ENCODE data around the gene DBI.
"Not testable (repeated sequence)": the region's sequence is repeated elsewhere in the genome, so short reads cannot be mapped to it uniquely, and the experiment has no call there.

The DBI gene

DNA sequence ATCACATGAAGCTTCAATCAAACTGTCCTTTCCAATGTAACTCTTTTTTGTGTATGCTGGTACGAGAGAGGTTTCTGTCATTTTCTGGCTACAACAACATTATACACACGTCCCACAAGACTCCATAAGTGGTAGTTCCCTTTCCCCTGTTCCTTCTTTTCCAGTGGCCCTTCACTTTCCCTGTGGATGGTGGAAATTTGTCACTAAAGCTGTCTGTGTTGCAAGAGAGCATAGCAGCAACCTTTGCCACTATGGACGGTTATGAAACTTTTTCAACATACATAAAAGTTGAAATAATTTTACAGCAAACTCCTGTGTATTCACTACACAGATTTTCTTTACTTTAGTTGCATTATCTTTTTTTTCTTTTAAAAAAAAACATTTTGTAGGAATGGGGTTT is 18.7 kb downstream of the DBI start:
- Mint-ChIP-seq H3K27me3 (peaks cover 58% of the 10 kb centered on the region), H3K36me3 (ENCODE audit: insufficient read depth) (peaks cover 2% of the 10 kb centered on the region), H3K4me3 (no peak overlapping the region), H3K9me3 (no peaks in the 10 kb centered on the region), H3K27ac (ENCODE audit: low read depth) (no peak overlapping the region), H3K4me1 (peaks cover 4% of the 10 kb centered on the region)
- no peak for DNase-seq (ENCODE audit: low spot score in 2 of 2)
- ATAC-seq (replicated peaks; ENCODE audit: extremely low read depth, poor library complexity, severe bottlenecking) = no peak

DNA sequence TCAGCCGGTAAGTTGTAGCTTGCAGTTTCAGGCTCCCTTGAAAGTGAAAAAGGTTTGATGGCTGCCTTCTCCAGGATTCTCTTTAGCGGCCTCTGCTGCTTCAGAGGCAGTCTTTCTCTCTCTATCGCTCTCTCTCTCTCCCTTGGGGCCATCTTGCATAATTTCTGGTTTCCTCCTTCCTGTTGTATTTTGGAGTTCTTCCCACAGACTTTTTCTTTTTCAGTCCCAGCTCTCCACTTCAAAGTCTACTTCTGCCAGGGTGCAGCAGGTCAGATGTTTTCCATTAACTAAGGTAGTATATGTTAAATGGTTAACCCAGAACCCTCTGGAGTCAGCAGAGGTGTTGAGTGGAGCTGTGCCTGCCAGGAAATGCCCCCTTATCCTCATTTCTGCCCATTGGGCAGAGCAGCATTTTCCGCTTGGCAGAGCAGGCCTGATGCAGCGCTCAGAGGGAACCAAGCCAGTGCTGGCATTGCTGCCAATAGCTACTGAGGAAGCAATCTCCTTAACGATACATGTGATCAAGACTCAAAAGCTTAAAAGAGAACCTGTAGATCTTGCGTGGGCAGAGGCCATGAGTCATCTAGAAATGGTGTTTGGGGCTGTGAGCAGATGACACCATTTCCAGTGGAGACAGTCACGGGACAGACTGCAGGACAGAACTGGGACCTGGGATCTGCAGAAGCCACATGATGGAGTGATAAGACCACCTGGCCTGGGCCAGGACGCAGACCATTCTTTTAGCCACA is 20.8 kb downstream of the DBI start:
- H3K4me3 Mint-ChIP-seq = no peak overlapping the region
- H3K4me1 Mint-ChIP-seq = peaks cover 4% of the 10 kb centered on the region
- no peaks in the 10 kb centered on the region for H3K9me3 Mint-ChIP-seq
- DNase-seq (ENCODE audit: low spot score in 2 of 2) = no peak
- no peak for ATAC-seq (replicated peaks; ENCODE audit: extremely low read depth, poor library complexity, severe bottlenecking)
- peak overlapping the region; percentile 13 for H3K27ac Mint-ChIP-seq (ENCODE audit: low read depth)
- H3K36me3 Mint-ChIP-seq (ENCODE audit: insufficient read depth) = peaks cover 2% of the 10 kb centered on the region
- H3K27me3 Mint-ChIP-seq = peaks cover 58% of the 10 kb centered on the region

DNA sequence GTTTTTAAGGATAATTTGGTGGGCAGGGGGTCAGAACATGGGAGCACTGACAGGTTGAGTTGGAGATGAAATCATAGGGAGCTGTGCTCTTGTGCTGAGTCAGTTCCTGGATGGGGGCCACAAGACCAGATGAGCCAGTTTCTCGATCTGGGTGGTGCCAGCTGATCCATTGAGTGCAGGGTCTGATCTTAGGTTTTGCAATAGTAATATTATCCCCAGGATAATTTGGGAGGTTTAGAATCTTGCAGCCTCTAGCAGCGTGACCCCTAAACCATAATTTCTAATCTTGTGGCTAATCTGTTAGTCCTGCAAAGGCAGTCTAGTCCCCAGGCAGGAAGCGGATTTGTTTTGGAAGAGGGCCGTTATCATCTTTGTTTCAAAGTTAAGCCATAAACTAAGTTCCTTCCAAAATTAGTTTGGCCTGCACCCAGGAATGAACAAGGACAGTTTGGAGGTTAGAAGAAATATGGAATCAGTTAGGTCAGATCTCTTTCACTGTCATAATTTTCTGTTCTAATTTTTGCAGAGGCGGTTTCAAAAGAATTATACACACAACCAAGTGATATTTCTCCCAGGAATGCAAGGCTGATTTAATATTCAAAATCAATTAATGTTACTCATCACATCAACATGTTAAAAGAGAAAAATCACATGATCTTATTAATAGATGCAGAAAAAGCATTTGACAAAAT is 23.0 kb downstream of the DBI start:
- peaks cover 4% of the 10 kb centered on the region for H3K4me1 Mint-ChIP-seq
- H3K27ac Mint-ChIP-seq (ENCODE audit: low read depth) = no peak overlapping the region
- no peak for DNase-seq (ENCODE audit: low spot score in 2 of 2)

DNA sequence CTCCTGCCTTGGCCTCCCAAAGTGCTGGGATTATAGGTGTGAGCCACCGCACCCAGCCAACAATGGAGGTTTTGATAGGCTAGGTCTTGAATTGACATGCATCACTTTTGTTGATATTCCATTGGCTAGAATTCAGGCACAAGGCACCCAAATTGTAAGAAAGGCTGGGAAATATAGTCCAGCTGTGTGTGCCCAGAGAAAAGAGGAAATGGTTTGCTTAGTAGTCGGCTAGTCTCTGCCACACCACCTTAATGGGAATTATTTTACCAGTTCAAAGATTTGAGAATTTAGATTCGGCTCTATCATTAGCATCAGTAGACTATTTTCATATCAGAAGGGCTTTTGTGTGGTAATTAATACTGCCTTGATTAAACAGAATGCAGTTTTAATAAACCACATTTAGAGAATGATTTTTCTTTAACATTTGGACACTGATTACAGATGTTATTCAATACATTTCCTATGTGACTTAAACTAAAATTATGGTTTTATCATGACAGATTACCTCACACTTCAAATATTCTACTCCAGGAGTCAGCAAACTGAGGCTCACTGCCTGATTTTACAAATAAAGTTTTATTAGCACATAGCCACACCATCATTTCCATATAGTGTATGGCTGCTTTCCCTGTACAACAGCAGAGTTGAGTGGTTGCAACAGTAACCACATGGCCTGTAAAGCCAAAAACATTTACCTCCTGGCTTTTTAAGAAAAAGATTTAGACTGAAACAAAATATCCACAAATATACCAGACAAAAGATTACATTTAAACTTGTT is 27.4 kb downstream of the DBI start:
- H3K4me3 Mint-ChIP-seq = no peak overlapping the region
- H3K4me1 Mint-ChIP-seq = peaks cover 5% of the 10 kb centered on the region
- H3K36me3 Mint-ChIP-seq (ENCODE audit: insufficient read depth) = peaks cover 4% of the 10 kb centered on the region
- no peak overlapping the region for H3K27ac Mint-ChIP-seq (ENCODE audit: low read depth)
- peaks cover 21% of the 10 kb centered on the region for H3K27me3 Mint-ChIP-seq
- no peaks in the 10 kb centered on the region for H3K9me3 Mint-ChIP-seq
- DNase-seq (ENCODE audit: low spot score in 2 of 2) (no peak), ATAC-seq (replicated peaks; ENCODE audit: extremely low read depth, poor library complexity, severe bottlenecking) (no peak)

More for the DNA sequence above, 23.0 kb downstream of the DBI start:
- no peaks in the 10 kb centered on the region for H3K9me3 Mint-ChIP-seq
- ATAC-seq (replicated peaks; ENCODE audit: extremely low read depth, poor library complexity, severe bottlenecking) = no peak
- peaks cover 4% of the 10 kb centered on the region for H3K36me3 Mint-ChIP-seq (ENCODE audit: insufficient read depth)
- H3K4me3 Mint-ChIP-seq = no peak overlapping the region
- H3K27me3 Mint-ChIP-seq = peaks cover 40% of the 10 kb centered on the region

DNA sequence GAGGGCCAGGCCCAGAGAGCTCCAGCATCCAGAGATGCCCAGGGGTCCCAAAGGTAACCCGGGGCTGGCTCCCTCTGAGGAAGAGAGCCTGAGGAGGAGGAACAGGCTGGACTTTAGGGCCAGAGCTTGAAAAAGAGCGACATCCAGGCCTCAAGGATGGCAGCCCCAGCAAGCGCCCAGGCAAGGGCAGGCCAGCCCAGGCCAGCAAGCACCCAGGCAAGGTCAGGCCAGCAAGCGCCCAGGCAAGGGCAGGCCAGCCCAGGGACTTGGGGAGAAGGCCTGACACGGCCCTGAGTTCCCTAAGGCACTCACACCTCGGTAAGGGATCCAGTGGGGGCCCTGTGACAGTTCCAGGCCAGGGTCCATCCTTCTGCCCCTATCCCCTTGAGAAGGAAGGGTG is 30.4 kb downstream of the DBI start:
- Mint-ChIP-seq H3K27me3 (peaks cover 22% of the 10 kb centered on the region), H3K36me3 (ENCODE audit: insufficient read depth) (peaks cover 2% of the 10 kb centered on the region), H3K4me3 (no peak overlapping the region), H3K27ac (ENCODE audit: low read depth) (no peak overlapping the region), H3K9me3 (no peaks in the 10 kb centered on the region), H3K4me1 (peaks cover 5% of the 10 kb centered on the region)
- DNase-seq (ENCODE audit: low spot score in 2 of 2) (no peak), ATAC-seq (replicated peaks; ENCODE audit: extremely low read depth, poor library complexity, severe bottlenecking) (no peak)

DNA sequence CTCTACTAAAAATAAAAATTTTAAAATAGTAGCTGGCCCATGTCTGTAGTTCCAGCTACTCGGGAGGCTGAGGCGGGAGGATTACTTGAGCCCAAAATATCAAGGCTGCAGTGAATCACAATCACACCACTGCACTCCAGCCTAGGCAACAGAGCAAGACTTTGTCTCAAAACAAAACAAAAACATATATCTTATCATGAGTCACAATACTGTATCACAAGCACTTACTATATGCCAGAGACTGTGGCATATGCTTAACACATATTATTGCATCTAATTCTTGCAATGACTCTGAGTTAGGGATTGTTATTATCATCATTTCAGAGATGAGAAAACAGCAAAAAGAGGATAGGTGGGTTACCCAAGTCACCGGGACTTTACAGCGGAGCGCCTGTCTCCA is 35.3 kb downstream of the DBI start:
- Mint-ChIP-seq H3K4me1 (peaks cover 5% of the 10 kb centered on the region), H3K27me3 (peaks cover 32% of the 10 kb centered on the region), H3K36me3 (ENCODE audit: insufficient read depth) (no peaks in the 10 kb centered on the region), H3K27ac (ENCODE audit: low read depth) (no peak overlapping the region), H3K4me3 (no peak overlapping the region), H3K9me3 (no peaks in the 10 kb centered on the region)
- DNase-seq (ENCODE audit: low spot score in 2 of 2) (no peak), ATAC-seq (replicated peaks; ENCODE audit: extremely low read depth, poor library complexity, severe bottlenecking) (no peak)

DNA sequence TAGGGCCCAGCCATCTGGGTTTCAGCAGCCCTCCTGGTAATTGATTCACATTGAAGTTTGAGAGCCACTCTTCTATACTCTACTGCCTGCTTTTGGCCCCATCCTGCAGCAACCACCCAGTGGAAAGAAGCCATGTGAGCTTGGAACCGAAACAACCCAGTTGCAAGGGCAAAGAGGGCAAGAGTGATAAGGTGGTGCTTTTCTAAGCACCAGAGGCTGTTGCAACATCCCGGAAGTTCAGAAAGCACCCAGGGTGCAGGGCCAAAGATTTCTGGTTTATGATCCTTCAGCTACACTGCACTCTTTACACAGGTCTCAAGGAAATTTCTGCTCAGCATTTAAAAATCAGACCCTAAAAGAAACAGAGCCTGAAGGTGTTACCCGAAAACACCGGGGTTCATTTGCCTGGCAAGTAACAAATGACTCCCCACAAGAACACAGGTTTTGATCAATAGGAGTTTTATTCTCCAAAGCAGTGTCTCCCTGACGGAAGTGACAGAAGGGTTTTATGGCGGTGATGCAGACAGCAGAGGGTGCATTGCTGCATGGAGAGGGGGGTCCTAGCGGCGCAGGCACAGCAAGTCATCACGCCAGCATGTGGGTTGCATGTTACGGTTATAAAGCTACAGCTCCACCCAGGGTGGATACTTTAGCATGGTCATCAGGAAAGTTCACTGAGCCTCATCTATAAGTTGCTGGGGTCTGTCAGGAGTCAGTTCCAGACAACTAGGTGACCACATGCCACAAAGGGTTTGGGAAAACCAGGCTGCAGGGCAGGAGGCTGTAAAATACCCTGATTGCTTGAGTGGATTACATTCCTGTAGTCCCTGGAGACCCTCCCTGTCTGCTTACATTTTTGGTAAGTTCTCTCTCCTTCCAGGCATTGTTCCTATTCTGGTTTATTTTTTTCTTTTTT is 36.1 kb downstream of the DBI start:
- no peak for DNase-seq (ENCODE audit: low spot score in 2 of 2)
- Mint-ChIP-seq H3K4me3 (no peak overlapping the region), H3K27me3 (peaks cover 37% of the 10 kb centered on the region), H3K36me3 (ENCODE audit: insufficient read depth) (no peaks in the 10 kb centered on the region), H3K27ac (ENCODE audit: low read depth) (no peak overlapping the region), H3K9me3 (no peaks in the 10 kb centered on the region), H3K4me1 (peaks cover 5% of the 10 kb centered on the region)
- no peak for ATAC-seq (replicated peaks; ENCODE audit: extremely low read depth, poor library complexity, severe bottlenecking)

DNA sequence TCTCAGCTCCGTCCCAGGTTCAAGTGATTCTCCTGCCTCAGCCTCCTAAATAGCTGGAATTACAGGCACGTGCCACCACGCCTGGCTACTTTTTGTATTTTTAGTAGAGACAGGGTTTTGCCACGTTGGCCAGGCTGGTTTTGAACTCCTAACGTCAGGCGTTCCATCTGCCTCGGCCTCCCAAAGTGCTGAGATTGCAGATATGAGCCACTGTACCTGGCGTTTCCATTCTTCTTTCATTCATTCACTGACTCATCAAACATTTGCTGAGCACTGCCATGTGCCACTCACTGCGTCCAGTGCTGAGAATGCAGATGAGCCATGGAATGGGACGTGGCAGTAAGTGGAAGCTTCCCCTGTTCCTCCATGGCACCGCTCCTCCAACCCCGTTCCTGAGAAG is 36.8 kb downstream of the DBI start:
- not testable (repeated sequence) for H3K27ac Mint-ChIP-seq (ENCODE audit: low read depth); H3K36me3 Mint-ChIP-seq (ENCODE audit: insufficient read depth); ATAC-seq (replicated peaks; ENCODE audit: extremely low read depth, poor library complexity, severe bottlenecking); H3K9me3 Mint-ChIP-seq; H3K4me3 Mint-ChIP-seq; DNase-seq (ENCODE audit: low spot score in 2 of 2); H3K4me1 Mint-ChIP-seq
- H3K27me3 Mint-ChIP-seq = peaks cover 30% of the 10 kb centered on the region

DNA sequence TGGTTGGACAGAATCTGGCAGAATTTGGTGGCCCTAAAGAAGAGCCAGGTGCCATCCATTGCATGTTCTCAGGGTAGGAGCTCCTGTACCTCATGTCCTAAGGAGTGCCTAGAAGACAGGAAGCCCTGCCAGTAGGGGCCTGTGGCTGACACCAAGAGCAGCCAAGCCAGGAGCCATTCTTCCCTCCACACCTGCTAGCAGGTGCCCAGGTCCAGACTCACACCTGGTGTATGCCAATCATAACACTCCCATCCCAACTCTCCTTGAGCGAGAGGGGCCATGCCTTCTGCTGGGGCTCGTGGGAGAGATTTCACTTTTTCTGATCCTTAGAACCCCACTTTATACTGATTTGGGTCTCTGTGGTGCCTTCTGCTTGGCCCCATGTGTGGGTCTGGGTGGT is 38.4 kb downstream of the DBI start:
- peaks cover 19% of the 10 kb centered on the region for H3K27me3 Mint-ChIP-seq
- H3K27ac Mint-ChIP-seq (ENCODE audit: low read depth) = no peak overlapping the region
- no peaks in the 10 kb centered on the region for H3K9me3 Mint-ChIP-seq
- no peaks in the 10 kb centered on the region for H3K36me3 Mint-ChIP-seq (ENCODE audit: insufficient read depth)
- ATAC-seq (replicated peaks; ENCODE audit: extremely low read depth, poor library complexity, severe bottlenecking) (no peak), DNase-seq (ENCODE audit: low spot score in 2 of 2) (no peak)
- H3K4me3 Mint-ChIP-seq = no peak overlapping the region
- H3K4me1 Mint-ChIP-seq = no peaks in the 10 kb centered on the region

DNA sequence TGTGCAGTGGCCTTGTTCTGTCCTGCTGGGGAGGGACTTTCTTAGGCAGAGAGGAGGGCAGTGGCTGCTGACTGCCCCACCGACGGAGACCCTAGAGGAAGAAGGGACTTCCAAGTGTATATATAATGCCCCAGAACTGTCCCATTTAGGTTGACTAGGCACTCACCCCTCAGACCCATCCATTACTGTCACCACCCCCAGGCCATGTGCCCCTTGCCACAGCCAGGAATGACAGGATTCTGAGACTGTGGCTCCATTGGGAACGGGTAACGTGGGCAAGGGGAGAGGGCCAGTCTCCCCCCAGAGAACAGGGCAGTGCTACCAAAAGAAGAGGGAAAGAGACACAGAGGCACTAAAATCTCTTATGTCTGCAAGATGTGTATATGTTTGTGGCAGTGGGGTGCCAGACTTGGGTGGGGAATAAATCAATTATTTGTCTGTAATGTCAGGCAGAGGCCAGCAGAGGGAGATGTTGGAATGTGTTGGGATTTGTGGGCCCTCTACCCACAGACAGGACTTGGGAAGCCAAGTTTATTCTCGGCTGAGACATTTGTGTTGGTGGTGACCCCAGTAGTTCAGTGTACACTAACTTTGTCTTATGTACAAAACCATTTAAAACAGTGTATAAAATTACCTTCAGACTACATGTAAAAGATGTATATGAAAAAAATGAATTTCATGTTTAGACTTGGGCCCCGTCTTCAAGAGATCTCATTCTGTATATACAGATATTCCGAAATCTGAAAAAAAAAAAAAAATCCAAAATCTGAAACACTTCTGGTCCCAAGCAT is 40.8 kb downstream of the DBI start:
- DNase-seq (ENCODE audit: low spot score in 2 of 2) = no peak
- ATAC-seq (replicated peaks; ENCODE audit: extremely low read depth, poor library complexity, severe bottlenecking) = no peak
- no peak overlapping the region for H3K27ac Mint-ChIP-seq (ENCODE audit: low read depth)

DNA sequence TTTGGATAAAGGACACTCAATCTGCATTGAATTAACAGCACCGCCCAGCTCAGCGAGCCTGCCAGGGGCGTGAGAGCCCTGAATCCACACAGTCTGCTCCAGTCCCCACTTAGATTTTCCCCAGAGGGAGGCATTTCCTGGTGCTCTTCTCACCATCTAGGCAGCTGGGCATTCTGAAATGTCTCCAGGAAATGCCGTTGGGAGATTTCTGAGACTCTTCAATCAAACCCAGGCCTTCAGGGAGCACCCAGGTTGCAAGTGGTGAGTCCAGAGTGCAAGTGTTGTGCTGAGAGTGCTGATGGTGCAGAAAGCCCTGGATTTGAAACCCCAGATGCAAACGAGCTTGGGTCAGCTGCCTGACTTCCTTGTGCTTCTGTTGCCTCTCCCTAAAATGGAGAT is 41.4 kb downstream of the DBI start:
- Mint-ChIP-seq H3K9me3 (no peaks in the 10 kb centered on the region), H3K4me1 (no peaks in the 10 kb centered on the region), H3K36me3 (ENCODE audit: insufficient read depth) (no peaks in the 10 kb centered on the region), H3K4me3 (no peak overlapping the region), H3K27ac (ENCODE audit: low read depth) (no peak overlapping the region), H3K27me3 (peaks cover 35% of the 10 kb centered on the region)
- DNase-seq (ENCODE audit: low spot score in 2 of 2) = no peak
- ATAC-seq (replicated peaks; ENCODE audit: extremely low read depth, poor library complexity, severe bottlenecking) = no peak

More for the DNA sequence above, 40.8 kb downstream of the DBI start:
- H3K4me3 Mint-ChIP-seq = no peak overlapping the region
- no peaks in the 10 kb centered on the region for H3K36me3 Mint-ChIP-seq (ENCODE audit: insufficient read depth)
- H3K9me3 Mint-ChIP-seq = no peaks in the 10 kb centered on the region
- peaks cover 35% of the 10 kb centered on the region for H3K27me3 Mint-ChIP-seq
- H3K4me1 Mint-ChIP-seq = no peaks in the 10 kb centered on the region

Data from central memory CD8-positive, alpha-beta T cell (primary cell).